ENCODE data around the gene SRSF1.
"Not testable (repeated sequence)": the region's sequence is repeated elsewhere in the genome, so short reads cannot be mapped to it uniquely, and the experiment has no call there.

Gene SRSF1

GRCh38 chr17:57988301-57989250, 18.5 kb downstream of the SRSF1 start:
- DNase-seq (ENCODE audit: low spot score), result peak; percentile 75

GRCh38 chr17:57987581-57988300, 19.3 kb downstream of the SRSF1 start, which contains the start of gene VEZF1:
Gene VEZF1 (minus strand): TSS chr17:57988254. CDS start chr17:57988111, 143 bp downstream.
- DNase-seq (ENCODE audit: low spot score), result peak; percentile 76

GRCh38 chr17:57986841-57987580, 20.0 kb downstream of the SRSF1 start:
- no peak for DNase-seq (ENCODE audit: low spot score)

GRCh38 chr17:57985675-57985974, 21.4 kb downstream of the SRSF1 start:
- DNase-seq (ENCODE audit: low spot score), result peak; percentile 44

- no peak for DNase-seq (ENCODE audit: low spot score)
Measured at GRCh38 chr17:57984936-57985674, 21.9 kb downstream of the SRSF1 start.

GRCh38 chr17:57984261-57984890, 22.7 kb downstream of the SRSF1 start:
- DNase-seq (ENCODE audit: low spot score), result no peak

- DNase-seq (ENCODE audit: low spot score), result no peak
Measured at GRCh38 chr17:57983446-57983845, 23.6 kb downstream of the SRSF1 start.

- no peak for DNase-seq (ENCODE audit: low spot score)
Measured at GRCh38 chr17:57982452-57983170, 24.4 kb downstream of the SRSF1 start.

- no peak for DNase-seq (ENCODE audit: low spot score)
Measured at GRCh38 chr17:57980522-57980921, 26.5 kb downstream of the SRSF1 start.

GRCh38 chr17:57979076-57979475, 28.0 kb downstream of the SRSF1 start:
- no peak for DNase-seq (ENCODE audit: low spot score)

GRCh38 chr17:57976594-57976993, 30.5 kb downstream of the SRSF1 start:
- no peak for DNase-seq (ENCODE audit: low spot score)

GRCh38 chr17:57975044-57975443, 32.0 kb downstream of the SRSF1 start:
- no peak for DNase-seq (ENCODE audit: low spot score)

GRCh38 chr17:57974053-57974824, 32.8 kb downstream of the SRSF1 start:
- DNase-seq (ENCODE audit: low spot score), result not testable (repeated sequence)

- no peak for DNase-seq (ENCODE audit: low spot score)
Measured at GRCh38 chr17:57972151-57972550, 34.9 kb downstream of the SRSF1 start.

GRCh38 chr17:57971572-57971971, 35.5 kb downstream of the SRSF1 start:
- no peak for DNase-seq (ENCODE audit: low spot score)

GRCh38 chr17:57970710-57971109, 36.3 kb downstream of the SRSF1 start:
- DNase-seq (ENCODE audit: low spot score), result no peak

- no peak for DNase-seq (ENCODE audit: low spot score)
Measured at GRCh38 chr17:57968456-57968855, 38.6 kb downstream of the SRSF1 start.

- no peak for DNase-seq (ENCODE audit: low spot score)
Measured at GRCh38 chr17:57966875-57967274, 40.2 kb downstream of the SRSF1 start.

- no peak for DNase-seq (ENCODE audit: low spot score)
Measured at GRCh38 chr17:57966246-57966645, 40.8 kb downstream of the SRSF1 start.

All from LoVo (cell line).